ENCODE results near the gene ACOT8. TPM values are rescaled to one million over a fixed set of nuclear protein-coding genes. Genes with fewer than 3 reads are reported as not detected.

The ACOT8 gene
- total RNA-seq, 1 donor from 2014 or later = 50.6 TPM

- Histone ChIP-seq H3K4me1 (no peaks in the 10 kb centered on the region), H3K27me3 (no peaks in the 10 kb centered on the region), H3K27ac (no peak overlapping the region), H3K36me3 (peaks cover 0 to 43% of the 10 kb centered on the region in 2 donors), H3K9me3 (no peaks in the 10 kb centered on the region), H3K4me3 (no peak overlapping the region)
- no peak for TF ChIP-seq POLR2A (IDR thresholded peaks at IDR 0.05)
- DNase-seq (ENCODE audit: extremely low spot score in 2 of 2) = no peak
- intact Hi-C loops (cut with DNase I) = no loop called here
Measured at GRCh38 chr20:45899046-45899835, 42.0 kb upstream of the ACOT8 start.

- TF ChIP-seq POLR2A (IDR thresholded peaks at IDR 0.05) (no peak), POLR2AphosphoS5 (IDR thresholded peaks at IDR 0.05; ENCODE audit: insufficient read depth in 1 of 2, low read depth in 1 of 2) (no peak), CTCF (IDR thresholded peaks at IDR 0.05) (no peak)
- intact Hi-C loops (cut with DNase I) = no loop called here
- DNase-seq (ENCODE audit: extremely low spot score in 2 of 2) = no peak
- Histone ChIP-seq H3K4me1 (peaks cover under 1% of the 10 kb centered on the region), H3K36me3 (peaks cover 0 to 51% of the 10 kb centered on the region in 2 donors), H3K27ac (no peak overlapping the region), H3K9me3 (no peaks in the 10 kb centered on the region), H3K4me3 (no peak overlapping the region), H3K27me3 (no peaks in the 10 kb centered on the region)
Measured at GRCh38 chr20:45898285-45898684, 41.1 kb upstream of the ACOT8 start.

- H3K27me3 ChIP-seq = no peaks in the 10 kb centered on the region
- no peak overlapping the region for H3K4me3 ChIP-seq
- intact Hi-C loops (cut with DNase I) = no loop called here
- H3K4me1 ChIP-seq = peaks cover 6% of the 10 kb centered on the region
- H3K27ac ChIP-seq = no peak overlapping the region
- no peak for DNase-seq (ENCODE audit: extremely low spot score in 2 of 2)
- TF ChIP-seq POLR2AphosphoS5 (IDR thresholded peaks at IDR 0.05; ENCODE audit: insufficient read depth in 1 of 2, low read depth in 1 of 2) = no peak
- H3K36me3 ChIP-seq = peaks cover 0 to 46% of the 10 kb centered on the region in 2 donors
- H3K9me3 ChIP-seq = no peaks in the 10 kb centered on the region
Measured at GRCh38 chr20:45897692-45898091, 40.5 kb upstream of the ACOT8 start.

- peaks cover 10% of the 10 kb centered on the region for H3K4me1 ChIP-seq
- TF ChIP-seq CTCF (IDR thresholded peaks at IDR 0.05) = no peak
- no peak for TF ChIP-seq POLR2AphosphoS5 (IDR thresholded peaks at IDR 0.05; ENCODE audit: insufficient read depth in 1 of 2, low read depth in 1 of 2)
- H3K27me3 ChIP-seq = no peaks in the 10 kb centered on the region
- H3K27ac ChIP-seq = no peak overlapping the region
- no peaks in the 10 kb centered on the region for H3K9me3 ChIP-seq
- DNase-seq (ENCODE audit: extremely low spot score in 2 of 2) = no peak
- H3K36me3 ChIP-seq = peaks cover 0 to 42% of the 10 kb centered on the region in 2 donors
- H3K4me3 ChIP-seq = no peak overlapping the region
- intact Hi-C loops (cut with DNase I) = no loop called here
Measured at GRCh38 chr20:45897289-45897688, 40.1 kb upstream of the ACOT8 start.

- Histone ChIP-seq H3K4me3 (no peak overlapping the region), H3K9me3 (no peaks in the 10 kb centered on the region), H3K36me3 (peaks cover 0 to 39% of the 10 kb centered on the region in 2 donors), H3K27ac (no peak overlapping the region), H3K27me3 (no peaks in the 10 kb centered on the region), H3K4me1 (peaks cover 16% of the 10 kb centered on the region)
- intact Hi-C loops (cut with DNase I) = no loop called here
- DNase-seq (ENCODE audit: extremely low spot score in 2 of 2) = no peak
- TF ChIP-seq CTCF (IDR thresholded peaks at IDR 0.05) = no peak
- TF ChIP-seq POLR2AphosphoS5 (IDR thresholded peaks at IDR 0.05; ENCODE audit: insufficient read depth in 1 of 2, low read depth in 1 of 2) = no peak
- TF ChIP-seq POLR2A (IDR thresholded peaks at IDR 0.05) = no peak
Measured at GRCh38 chr20:45896641-45897161, 39.5 kb upstream of the ACOT8 start.

- Histone ChIP-seq H3K27me3 (no peaks in the 10 kb centered on the region), H3K36me3 (peaks cover 0 to 39% of the 10 kb centered on the region in 2 donors), H3K4me1 (peaks cover 24% of the 10 kb centered on the region), H3K9me3 (no peaks in the 10 kb centered on the region), H3K27ac (no peak overlapping the region), H3K4me3 (no peak overlapping the region)
- intact Hi-C loops (cut with DNase I) = no loop called here
- TF ChIP-seq POLR2AphosphoS5 (IDR thresholded peaks at IDR 0.05; ENCODE audit: insufficient read depth in 1 of 2, low read depth in 1 of 2) = no peak
- no peak for DNase-seq (ENCODE audit: extremely low spot score in 2 of 2)
Measured at GRCh38 chr20:45894797-45895196, 37.6 kb upstream of the ACOT8 start.
